GM12878 (cell line): ENCODE results near the gene TUBB3.
"Not testable (repeated sequence)": the region's sequence is repeated elsewhere in the genome, so short reads cannot be mapped to it uniquely, and the experiment has no call there.

Experiments
- CBFB ChIP-seq: IDR thresholded peaks from 2 replicates; pipeline ENCODE4 v1.6.1; 2016; ENCODE audit warnings: antibody characterized with exemption, low read depth
- POLR2AphosphoS5 ChIP-seq: IDR thresholded peaks from 2 replicates; pipeline ENCODE4 v1.6.1; 2011; ENCODE audit warnings: mild to moderate bottlenecking, low read length, inconsistent platforms

DNA sequence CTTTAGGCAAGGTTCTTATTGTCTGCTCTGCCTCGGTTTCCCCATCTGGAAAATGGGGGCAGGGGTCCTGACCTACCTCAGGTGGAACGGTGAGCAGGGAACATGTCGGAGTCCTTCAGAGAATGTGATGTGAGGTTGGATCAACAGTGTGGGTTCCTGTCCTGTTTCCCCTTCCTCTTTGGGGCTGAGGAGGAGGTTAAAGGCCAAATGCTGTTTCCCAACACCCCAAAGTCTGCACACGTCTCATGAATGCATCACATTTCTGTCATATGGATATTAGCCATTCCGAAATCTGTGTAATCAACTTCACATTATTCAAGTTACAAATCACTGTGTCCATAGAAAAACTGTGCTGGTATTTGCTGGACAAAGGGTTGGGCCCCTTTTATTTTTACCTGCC, 44.3 kb downstream of the TUBB3 start:
- TF ChIP-seq POLR2AphosphoS5, CBFB: not testable (repeated sequence)
